Chondrocyte (in vitro differentiated cells): Measurements from ENCODE around the gene DNAJB7. TPM values are rescaled to one million over a fixed set of nuclear protein-coding genes. Genes with fewer than 3 reads are reported as not detected.
"Not testable (repeated sequence)": the region's sequence is repeated elsewhere in the genome, so short reads cannot be mapped to it uniquely, and the experiment has no call there.

Source experiments
- DNase-seq: peaks from one replicate; pipeline ENCODE4 v3.0.0; 2021; ENCODE audit warnings: mixed read lengths, low spot score
- H3K27ac Mint-ChIP-seq: one replicate; pipeline ENCODE4 v1.8.0; 2021; ENCODE audit warnings: mild to moderate bottlenecking, moderate library complexity, mixed read lengths; ENCODE audit not compliant: unreplicated experiment
- H3K27me3 Mint-ChIP-seq: 2 replicates; pipeline ENCODE4 v1.8.0; 2021; ENCODE audit warnings: low read depth, mixed read lengths
- H3K36me3 Mint-ChIP-seq: 2 replicates; pipeline ENCODE4 v1.8.0; 2021; ENCODE audit warnings: low read depth, mixed read lengths
- H3K4me1 Mint-ChIP-seq: 2 replicates; pipeline ENCODE4 v1.8.0; 2021; ENCODE audit warnings: low read depth, mild to moderate bottlenecking, mixed read lengths
- H3K4me3 Mint-ChIP-seq: one replicate; pipeline ENCODE4 v1.8.0; 2021; ENCODE audit warnings: mild to moderate bottlenecking, moderate library complexity, mixed read lengths; ENCODE audit not compliant: unreplicated experiment
- H3K9me3 Mint-ChIP-seq: 2 replicates; pipeline ENCODE4 v1.8.0; 2021; ENCODE audit warnings: low read depth, mixed read lengths
- CTCF ChIP-seq: fragments of 200-600 bp; sonication (generic); IDR thresholded peaks from 2 replicates; pipeline ENCODE4 v1.5.0; 2021; ENCODE audit warnings: antibody characterized with exemption, mild to moderate bottlenecking, moderate library complexity
- total RNA-seq: library from RNA; stranded (reverse); gene quantifications from 3 replicates; pipeline ENCODE4 v1.2.1, GENCODE V29; 2021

The DNAJB7 gene
- total RNA-seq, 1 donor from 2014 or later: not detected

- no peaks in the 10 kb centered on the region for H3K27me3 Mint-ChIP-seq
- H3K9me3 Mint-ChIP-seq: no peaks in the 10 kb centered on the region
- peak within 1 kb of the TSS; percentile 100 for H3K27ac Mint-ChIP-seq
- peaks cover 1% of the 10 kb centered on the region for H3K36me3 Mint-ChIP-seq
- peak; percentile 69 for TF ChIP-seq CTCF
- peaks cover 59% of the 10 kb centered on the region for H3K4me1 Mint-ChIP-seq
- H3K4me3 Mint-ChIP-seq: peak within 1 kb of the TSS; percentile 96
- peak; percentile 99 for DNase-seq
These were observed 5.2 kb downstream of the DNAJB7 start, which contains the start of the genes ST13 and XPNPEP3 for GRCh38 chr22:40856513-40857308. ST13 (minus strand) TSS chr22:40856639; CDS start chr22:40856540, 99 bp downstream. XPNPEP3 (plus strand) TSS chr22:40857148; CDS start chr22:40857182, 34 bp downstream.

GRCh38 chr22:40855979-40856512 is 5.9 kb downstream of the DNAJB7 start:
- H3K27me3 Mint-ChIP-seq: no peaks in the 10 kb centered on the region
- H3K27ac Mint-ChIP-seq: peak overlapping the region; percentile 100
- peak overlapping the region; percentile 96 for H3K4me3 Mint-ChIP-seq
- H3K9me3 Mint-ChIP-seq: no peaks in the 10 kb centered on the region
- peaks cover 64% of the 10 kb centered on the region for H3K4me1 Mint-ChIP-seq
- TF ChIP-seq CTCF: no peak
- H3K36me3 Mint-ChIP-seq: no peaks in the 10 kb centered on the region
- no peak for DNase-seq

DNA sequence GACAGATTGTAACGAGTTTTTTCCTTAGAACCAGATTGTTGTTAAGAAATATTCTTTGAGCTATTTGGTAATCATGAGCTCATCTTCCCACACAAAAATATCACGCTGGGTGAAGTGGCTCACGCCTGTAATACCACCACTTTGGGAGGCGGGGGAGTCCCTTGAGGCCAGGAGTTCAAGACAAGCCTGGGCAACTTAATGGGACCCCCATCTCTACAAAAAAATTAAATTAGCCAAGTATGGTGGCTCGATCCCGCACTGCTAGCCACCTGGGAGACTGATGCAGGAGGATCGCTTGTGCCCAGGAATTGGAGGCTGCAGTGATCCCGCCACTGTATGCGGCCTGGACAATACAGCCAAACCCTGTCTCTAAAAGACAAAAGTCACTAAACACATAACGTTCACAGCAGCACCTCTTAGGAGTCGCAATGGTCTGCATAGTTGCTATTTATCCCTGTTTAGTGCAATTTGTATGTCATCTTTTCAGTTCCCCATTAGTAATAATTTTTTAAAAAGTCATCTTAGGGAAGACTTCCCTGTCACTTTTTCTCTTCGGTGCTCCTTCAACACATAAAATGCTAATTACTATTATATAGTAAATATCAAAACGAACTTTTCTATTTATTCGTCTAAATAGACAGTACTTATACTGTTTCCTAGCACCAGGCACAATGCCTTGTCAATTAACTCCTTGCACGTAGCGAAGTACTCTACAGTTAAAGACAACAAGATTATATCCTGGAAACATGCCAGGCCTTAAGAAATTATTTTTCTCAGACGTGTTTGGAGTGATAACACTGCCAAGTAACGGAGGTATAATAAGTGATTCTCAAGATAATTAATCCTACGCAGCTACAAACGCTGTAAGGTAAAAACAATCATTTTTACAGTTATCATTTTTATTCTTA is 6.6 kb downstream of the DNAJB7 start:
- H3K27ac Mint-ChIP-seq: peak overlapping the region; percentile 100
- peak overlapping the region; percentile 96 for H3K4me3 Mint-ChIP-seq
- peaks cover 60% of the 10 kb centered on the region for H3K4me1 Mint-ChIP-seq
- TF ChIP-seq CTCF: no peak
- DNase-seq: no peak
- no peaks in the 10 kb centered on the region for H3K36me3 Mint-ChIP-seq
- H3K9me3 Mint-ChIP-seq: no peaks in the 10 kb centered on the region
- no peaks in the 10 kb centered on the region for H3K27me3 Mint-ChIP-seq

DNA sequence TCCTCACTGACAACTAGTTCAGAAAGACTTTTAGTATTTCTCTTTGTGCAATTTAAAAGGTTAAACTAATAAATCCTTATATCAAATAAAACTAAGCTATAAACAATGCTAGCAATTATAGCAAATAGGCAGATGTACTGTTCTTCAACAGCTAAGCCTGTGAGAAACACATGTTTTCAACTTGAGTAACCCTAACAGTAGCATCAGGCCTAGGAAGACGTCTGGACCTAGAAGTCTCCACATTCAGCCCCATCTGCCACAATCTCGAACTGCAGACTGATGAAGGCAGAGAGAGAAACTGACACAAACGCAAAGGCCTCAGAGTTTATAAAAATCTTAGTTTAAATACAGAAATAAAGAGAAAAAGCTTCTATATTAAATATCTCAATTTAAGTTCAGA is 8.0 kb downstream of the DNAJB7 start:
- Mint-ChIP-seq H3K27ac (peak overlapping the region; percentile 65), H3K9me3 (no peaks in the 10 kb centered on the region), H3K4me3 (peak overlapping the region; percentile 8), H3K36me3 (peaks cover 6% of the 10 kb centered on the region), H3K4me1 (peaks cover 55% of the 10 kb centered on the region), H3K27me3 (no peaks in the 10 kb centered on the region)
- DNase-seq: no peak
- TF ChIP-seq CTCF: no peak

DNA sequence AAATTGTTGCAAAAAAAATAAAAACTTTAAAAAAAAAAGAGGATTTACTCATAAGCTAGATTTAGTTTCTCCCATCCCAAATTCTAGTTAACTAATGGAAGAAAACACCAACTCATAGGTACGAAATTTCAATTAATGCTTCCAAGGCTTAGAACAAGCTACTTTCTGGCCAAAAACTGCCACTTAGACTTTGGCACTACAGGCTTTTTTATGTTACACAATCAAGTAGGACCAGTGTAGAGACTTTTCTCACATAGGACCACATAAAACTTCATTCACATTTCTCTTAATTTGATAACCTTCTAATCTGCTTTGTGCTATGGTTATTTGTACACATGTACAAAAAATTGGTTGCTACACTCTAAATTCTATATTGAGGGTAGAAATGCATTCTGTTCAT is 8.6 kb downstream of the DNAJB7 start:
- no peak for DNase-seq
- peak overlapping the region; percentile 8 for H3K4me3 Mint-ChIP-seq
- peaks cover 6% of the 10 kb centered on the region for H3K36me3 Mint-ChIP-seq
- no peak for TF ChIP-seq CTCF
- H3K4me1 Mint-ChIP-seq: peaks cover 52% of the 10 kb centered on the region
- no peaks in the 10 kb centered on the region for H3K9me3 Mint-ChIP-seq
- H3K27ac Mint-ChIP-seq: peak overlapping the region; percentile 60
- H3K27me3 Mint-ChIP-seq: no peaks in the 10 kb centered on the region

DNA sequence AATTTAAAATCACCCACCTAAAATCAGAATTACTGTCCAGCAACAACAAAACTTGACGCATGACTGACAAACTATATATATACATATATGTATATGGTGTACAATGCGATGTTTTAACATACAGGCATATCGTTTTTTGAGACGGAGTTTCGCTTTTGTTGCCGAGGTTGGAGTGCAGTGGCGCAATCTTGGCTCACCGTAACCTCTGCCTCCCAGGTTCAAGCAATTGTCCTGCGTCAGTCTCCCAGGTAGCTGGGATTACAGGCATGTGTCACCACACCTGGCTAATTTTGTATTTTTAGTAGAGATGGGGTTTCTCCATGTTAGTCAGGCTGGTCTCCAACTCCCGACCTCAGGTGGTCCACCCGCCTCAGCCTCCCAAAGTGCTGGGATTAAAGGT is 16.1 kb downstream of the DNAJB7 start:
- H3K27me3 Mint-ChIP-seq: not testable (repeated sequence)

More for the DNA sequence above, 16.1 kb downstream of the DNAJB7 start:
- not testable (repeated sequence) for H3K27ac Mint-ChIP-seq, H3K4me1 Mint-ChIP-seq, DNase-seq, H3K9me3 Mint-ChIP-seq, H3K4me3 Mint-ChIP-seq
- peaks cover 25% of the 10 kb centered on the region for H3K36me3 Mint-ChIP-seq
